Colonic mucosa (tissue), 4 donors: Measurements from ENCODE around the gene ERP27. TPM values are rescaled to one million over a fixed set of nuclear protein-coding genes. Genes with fewer than 3 reads are reported as not detected.

ENCODE experiments used
- DNase-seq: peaks from one replicate; pipeline ENCODE4 v3.0.0-alpha.2; 2020
- H3K27ac ChIP-seq: fragments of 200-600 bp; one replicate; pipeline ENCODE4 v1.8.0; 2021
- H3K27me3 ChIP-seq: fragments of 200-600 bp; one replicate; pipeline ENCODE4 v1.8.0; 2021
- H3K36me3 ChIP-seq: fragments of 200-600 bp; one replicate; pipeline ENCODE4 v1.8.0; 2021
- H3K4me1 ChIP-seq: fragments of 200-600 bp; one replicate; pipeline ENCODE4 v1.8.0; 2021; ENCODE audit warnings: mild to moderate bottlenecking
- H3K4me3 ChIP-seq: fragments of 200-600 bp; one replicate; pipeline ENCODE4 v1.8.0; 2021
- H3K9ac ChIP-seq, 2 donors: one replicate each; pipeline ENCODE4 v1.7.0; 2013; ENCODE audit warnings: control low read depth in 2 of 2, low read depth in 2 of 2, low read length in 2 of 2
- H3K9me3 ChIP-seq: fragments of 200-600 bp; one replicate; pipeline ENCODE4 v1.8.0; 2021
- CTCF ChIP-seq: fragments of 200-600 bp; IDR thresholded peaks from one replicate; pipeline ENCODE4 v1.8.0; 2022; ENCODE audit warnings: antibody characterized with exemption, mild to moderate bottlenecking
- intact Hi-C: fragments of 100-400 bp; cut with DNase I; formaldehyde crosslinking; loops from one replicate; pipeline ENCODE4 v1.14.1; 2022
- total RNA-seq, 2 donors: library from RNA; stranded (reverse); fragmentation: NEBNext Ultra II Directional in 1 of 2; extraction: Animal tissue kit (Norgen Biotek cat#: 25700) in 1 of 2; gene quantifications; one replicate each; pipeline ENCODE4 v1.2.1, GENCODE V29; 2021
- donor health status: healthy.
- donor health status: DM: no; HTN: no; CAD: no.
- donor health status: DM: no; HTN: no; CAD: no.

The ERP27 gene
- total RNA-seq, 2 donors from 2014 or later = 0.52 to 2.1 TPM

GRCh38 chr12:14964406-14964805, 26.1 kb upstream of the ERP27 start:
- intact Hi-C loops = no loop called here

GRCh38 chr12:14963520-14963919, 25.2 kb upstream of the ERP27 start:
- no peaks in the 10 kb centered on the region for H3K4me1 ChIP-seq
- intact Hi-C loops = no loop called here
- no peak overlapping the region for H3K4me3 ChIP-seq
- H3K27ac ChIP-seq = no peak overlapping the region
- TF ChIP-seq CTCF = no peak
- no peaks in the 10 kb centered on the region for H3K27me3 ChIP-seq
- no peak for DNase-seq
- no peaks in the 10 kb centered on the region for H3K9me3 ChIP-seq
- no peaks in the 10 kb centered on the region for H3K36me3 ChIP-seq
- H3K9ac ChIP-seq = no peak overlapping the region

More at GRCh38 chr12:14964406-14964805, 26.1 kb upstream of the ERP27 start:
- H3K9ac ChIP-seq = no peak overlapping the region
- H3K27ac ChIP-seq = no peak overlapping the region
- TF ChIP-seq CTCF = no peak
- DNase-seq = no peak
- H3K9me3 ChIP-seq = no peaks in the 10 kb centered on the region
- H3K27me3 ChIP-seq = no peaks in the 10 kb centered on the region
- H3K4me1 ChIP-seq = no peaks in the 10 kb centered on the region
- no peak overlapping the region for H3K4me3 ChIP-seq
- H3K36me3 ChIP-seq = no peaks in the 10 kb centered on the region

GRCh38 chr12:14962797-14963196, 24.5 kb upstream of the ERP27 start:
- H3K27ac ChIP-seq = peak overlapping the region; percentile 76
- H3K9me3 ChIP-seq = no peaks in the 10 kb centered on the region
- intact Hi-C loops = no loop called here

GRCh38 chr12:14962153-14962539, 23.8 kb upstream of the ERP27 start:
- no peak overlapping the region for H3K9ac ChIP-seq
- intact Hi-C loops = no loop called here
- no peak for TF ChIP-seq CTCF
- H3K36me3 ChIP-seq = no peaks in the 10 kb centered on the region
- DNase-seq = no peak
- H3K9me3 ChIP-seq = no peaks in the 10 kb centered on the region
- peak overlapping the region; percentile 76 for H3K27ac ChIP-seq
- no peaks in the 10 kb centered on the region for H3K4me1 ChIP-seq
- no peak overlapping the region for H3K4me3 ChIP-seq
- no peaks in the 10 kb centered on the region for H3K27me3 ChIP-seq

More at GRCh38 chr12:14962797-14963196, 24.5 kb upstream of the ERP27 start:
- Histone ChIP-seq H3K9ac (no peak overlapping the region), H3K36me3 (no peaks in the 10 kb centered on the region), H3K4me3 (no peak overlapping the region), H3K4me1 (no peaks in the 10 kb centered on the region), H3K27me3 (no peaks in the 10 kb centered on the region)
- no peak for DNase-seq
- no peak for TF ChIP-seq CTCF

- no peaks in the 10 kb centered on the region for H3K9me3 ChIP-seq
- H3K36me3 ChIP-seq = no peaks in the 10 kb centered on the region
- TF ChIP-seq CTCF = no peak
- H3K27me3 ChIP-seq = no peaks in the 10 kb centered on the region
- H3K4me1 ChIP-seq = no peaks in the 10 kb centered on the region
- peak within 1 kb of the TSS; percentile 39 to 62 for H3K9ac ChIP-seq
- DNase-seq = peak; percentile 39
- peak within 1 kb of the TSS; percentile 76 for H3K27ac ChIP-seq
- intact Hi-C loops = no loop called here
- peak within 1 kb of the TSS; percentile 32 for H3K4me3 ChIP-seq
Measured at GRCh38 chr12:14961466-14962152, 23.3 kb upstream of the ERP27 start, which contains the start of gene ARHGDIB. Gene ARHGDIB (minus strand): TSS chr12:14961601. CDS start chr12:14950712, 10,889 bp downstream.
